Measurements from ENCODE around the gene DAPK1.

Gene DAPK1

GRCh38 chr9:87558606-87559190 lies 61.0 kb downstream of the DAPK1 start:
- in situ Hi-C loops (cut with MboI; ENCODE audit: low pct_unique_long_range_greater_than_20kb, low sequenced_read_pairs), result no loop called here
- no peak for DNase-seq

- DNase-seq, result no peak
- in situ Hi-C loops (cut with MboI; ENCODE audit: low pct_unique_long_range_greater_than_20kb, low sequenced_read_pairs), result no loop called here
Measured at GRCh38 chr9:87562062-87562461, 64.4 kb downstream of the DAPK1 start.

- in situ Hi-C loops (cut with MboI; ENCODE audit: low pct_unique_long_range_greater_than_20kb, low sequenced_read_pairs), result no loop called here
- no peak for DNase-seq
Measured at GRCh38 chr9:87562530-87563170, 65.0 kb downstream of the DAPK1 start.

DNA sequence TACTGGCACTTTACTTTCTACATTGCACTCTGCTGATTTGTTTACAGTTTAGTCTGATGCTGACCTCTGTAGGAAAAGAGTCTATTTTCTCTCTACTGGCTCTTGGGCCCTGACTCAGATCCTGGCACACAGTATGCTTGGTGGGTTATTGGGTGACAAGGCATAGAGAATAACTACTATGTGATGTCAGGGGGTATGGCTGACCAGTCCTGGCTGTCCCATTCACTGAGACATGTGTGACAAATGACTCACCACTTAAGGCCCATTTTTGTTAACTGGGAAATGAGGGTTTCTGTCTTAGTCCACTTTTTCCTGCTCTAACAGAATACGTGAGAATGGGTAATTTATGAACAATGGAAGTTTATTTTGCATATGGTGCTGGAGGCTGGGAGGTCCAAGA lies 66.4 kb downstream of the DAPK1 start:
- DNase-seq, result no peak
- in situ Hi-C loops (cut with MboI; ENCODE audit: low pct_unique_long_range_greater_than_20kb, low sequenced_read_pairs), result no loop called here

DNA sequence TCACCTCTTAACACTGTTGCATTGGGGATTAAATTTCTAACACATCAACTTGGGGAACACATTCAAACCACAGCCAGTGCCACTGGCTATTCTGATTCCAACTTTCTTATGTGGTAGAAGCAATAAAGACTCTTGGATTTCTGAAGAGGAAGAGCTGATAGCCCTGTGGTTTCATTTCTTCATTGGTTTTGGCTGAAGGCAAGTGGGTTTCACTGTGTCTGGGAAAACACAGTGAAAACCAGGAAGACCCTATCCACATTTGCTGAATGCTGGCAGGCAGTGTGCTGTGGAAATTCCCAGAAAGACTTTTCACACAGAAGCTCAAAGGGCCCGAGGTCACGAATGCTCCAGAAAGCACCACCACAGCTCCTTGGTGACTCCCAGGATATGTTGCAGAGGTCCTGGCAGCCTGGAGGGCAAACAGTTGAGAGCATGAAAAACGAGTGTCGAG lies 67.1 kb downstream of the DAPK1 start:
- in situ Hi-C loops (cut with MboI; ENCODE audit: low pct_unique_long_range_greater_than_20kb, low sequenced_read_pairs), result no loop called here
- no peak for DNase-seq

DNA sequence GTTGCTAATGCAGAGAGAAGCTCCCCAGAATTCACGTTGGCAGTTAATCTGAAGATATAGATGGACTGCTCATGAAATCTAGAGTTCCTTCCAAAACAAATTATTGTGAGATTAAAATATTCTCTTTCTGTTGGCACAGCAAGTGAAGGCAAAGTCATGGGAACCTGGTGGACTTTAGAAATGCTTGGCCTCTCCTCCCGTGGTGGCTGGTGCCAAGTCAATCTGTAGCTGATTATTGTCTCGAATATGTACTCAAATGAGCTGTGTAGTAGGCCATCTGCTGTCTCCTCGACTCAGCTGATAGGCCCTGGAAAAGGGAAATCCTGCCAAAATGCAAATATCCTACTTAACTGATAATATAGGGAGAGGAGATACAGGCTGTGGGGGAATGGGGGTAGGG lies 69.3 kb downstream of the DAPK1 start:
- DNase-seq, result no peak
- in situ Hi-C loops (cut with MboI; ENCODE audit: low pct_unique_long_range_greater_than_20kb, low sequenced_read_pairs), result no loop called here

DNA sequence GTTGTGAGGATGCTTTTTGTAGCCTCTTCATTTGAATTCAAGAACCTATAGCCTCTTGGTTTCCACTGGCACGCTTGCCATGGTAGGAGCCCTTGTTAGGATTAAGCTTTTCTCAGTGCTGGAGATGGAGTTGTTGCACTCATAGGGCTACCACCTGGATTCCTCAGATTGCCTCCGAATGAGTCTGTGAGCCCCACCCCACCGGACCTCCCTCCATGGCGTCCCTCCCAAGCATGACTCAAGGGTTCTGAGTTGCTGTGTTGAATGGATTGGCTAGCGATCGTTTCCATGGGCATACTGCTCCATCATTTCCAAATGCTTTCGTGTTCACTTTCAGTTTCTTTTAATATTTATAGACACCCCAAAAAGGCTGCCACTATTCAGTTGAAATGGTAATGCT lies 69.9 kb downstream of the DAPK1 start:
- in situ Hi-C loops (cut with MboI; ENCODE audit: low pct_unique_long_range_greater_than_20kb, low sequenced_read_pairs), result no loop called here
- no peak for DNase-seq

- DNase-seq, result no peak
- in situ Hi-C loops (cut with MboI; ENCODE audit: low pct_unique_long_range_greater_than_20kb, low sequenced_read_pairs), result no loop called here
Measured at GRCh38 chr9:87567983-87568382, 70.3 kb downstream of the DAPK1 start.

GRCh38 chr9:87568401-87568800 lies 70.7 kb downstream of the DAPK1 start:
- DNase-seq, result no peak
- in situ Hi-C loops (cut with MboI; ENCODE audit: low pct_unique_long_range_greater_than_20kb, low sequenced_read_pairs), result no loop called here

DNA sequence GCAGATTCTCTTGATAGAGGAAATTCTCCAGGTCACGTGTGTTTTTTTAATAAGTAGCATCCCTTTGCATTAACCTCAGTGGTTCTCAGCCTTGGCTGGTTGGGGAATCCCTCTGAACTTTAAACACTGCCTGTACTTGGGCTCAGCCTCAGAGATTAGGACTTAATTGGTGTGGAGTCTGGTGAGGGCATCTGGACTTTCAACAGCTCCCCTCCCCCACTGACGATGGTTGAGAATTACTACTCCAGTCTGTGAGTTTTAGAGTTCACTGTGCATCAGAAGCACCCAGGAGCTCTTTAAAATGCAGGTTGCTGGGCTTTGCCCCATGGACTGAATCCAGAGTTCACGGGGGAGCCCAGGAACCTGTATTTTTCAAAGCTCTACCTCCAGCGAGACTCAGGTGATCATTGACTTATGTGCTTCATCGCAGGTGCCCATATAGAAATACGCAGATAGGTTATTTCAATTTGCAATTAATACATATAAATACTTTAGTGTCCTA lies 71.4 kb downstream of the DAPK1 start:
- DNase-seq, result no peak
- in situ Hi-C loops (cut with MboI; ENCODE audit: low pct_unique_long_range_greater_than_20kb, low sequenced_read_pairs), result no loop called here

GRCh38 chr9:87569518-87569917 lies 71.9 kb downstream of the DAPK1 start:
- in situ Hi-C loops (cut with MboI; ENCODE audit: low pct_unique_long_range_greater_than_20kb, low sequenced_read_pairs), result no loop called here
- no peak for DNase-seq

- in situ Hi-C loops (cut with MboI; ENCODE audit: low pct_unique_long_range_greater_than_20kb, low sequenced_read_pairs), result no loop called here
- DNase-seq, result no peak
Measured at GRCh38 chr9:87570000-87570908, 72.6 kb downstream of the DAPK1 start.

DNA sequence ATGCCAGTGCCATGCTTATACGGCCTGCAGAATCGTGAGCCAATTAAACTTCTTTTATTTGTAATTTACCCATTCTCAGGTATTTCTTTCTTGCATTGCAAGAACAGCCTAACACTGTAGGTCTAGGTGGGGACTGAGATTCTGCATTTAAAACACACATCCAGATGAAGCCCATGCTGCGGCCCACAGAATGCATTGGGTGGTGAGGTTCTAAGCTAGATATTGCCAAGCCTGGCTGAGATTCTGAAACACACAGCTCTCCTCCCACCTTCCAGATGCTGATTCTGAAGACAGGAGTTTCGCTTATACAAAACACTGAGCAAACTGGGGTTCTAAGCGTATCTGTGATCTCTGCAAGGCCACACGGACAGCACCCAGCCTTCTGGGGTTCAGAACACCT lies 75.1 kb downstream of the DAPK1 start:
- DNase-seq, result no peak
- in situ Hi-C loops (cut with MboI; ENCODE audit: low pct_unique_long_range_greater_than_20kb, low sequenced_read_pairs), result no loop called here

- in situ Hi-C loops (cut with MboI; ENCODE audit: low pct_unique_long_range_greater_than_20kb, low sequenced_read_pairs), result no loop called here
- no peak for DNase-seq
Measured at GRCh38 chr9:87573841-87574342, 76.2 kb downstream of the DAPK1 start.

DNA sequence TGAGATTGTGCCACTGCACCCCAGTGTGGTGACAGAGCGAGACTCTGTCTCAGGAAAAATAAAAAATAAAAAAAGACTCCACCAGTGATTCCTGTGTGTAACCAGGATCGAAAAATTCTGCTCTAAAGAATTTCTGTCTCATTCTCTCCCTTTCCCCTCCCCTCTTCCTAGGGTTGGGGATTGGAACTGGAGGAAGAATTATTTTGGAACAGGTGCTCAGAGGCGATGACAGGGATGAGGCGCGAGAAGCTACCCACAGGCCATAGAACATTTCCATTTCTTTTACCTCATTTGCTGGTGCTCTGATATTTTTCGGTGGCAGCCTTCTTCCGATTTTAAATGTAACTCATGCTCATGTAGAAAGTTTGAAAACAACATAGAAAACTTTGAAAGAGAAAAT lies 80.1 kb downstream of the DAPK1 start:
- DNase-seq, result no peak
- in situ Hi-C loops (cut with MboI; ENCODE audit: low pct_unique_long_range_greater_than_20kb, low sequenced_read_pairs), result no loop called here

DNA sequence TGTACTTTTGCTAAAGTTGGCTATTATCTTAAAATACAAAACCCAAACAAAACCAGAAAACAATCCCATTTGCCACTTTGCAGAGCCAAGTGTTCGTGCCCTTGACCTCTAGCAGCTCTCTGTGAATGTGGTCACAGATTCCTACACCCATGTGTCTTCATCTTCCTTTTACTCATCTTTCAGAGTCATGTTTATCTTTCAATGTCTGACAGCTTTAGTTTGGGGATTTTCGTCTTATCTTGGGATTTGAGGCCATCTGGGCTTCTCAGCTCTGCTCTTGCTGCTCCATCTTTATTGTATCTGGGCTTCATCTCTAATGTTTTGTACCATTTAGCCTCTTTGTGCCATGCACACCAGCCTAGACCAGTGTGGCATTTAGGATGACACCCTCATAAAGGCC lies 81.0 kb downstream of the DAPK1 start:
- in situ Hi-C loops (cut with MboI; ENCODE audit: low pct_unique_long_range_greater_than_20kb, low sequenced_read_pairs), result no loop called here
- DNase-seq, result no peak

DNA sequence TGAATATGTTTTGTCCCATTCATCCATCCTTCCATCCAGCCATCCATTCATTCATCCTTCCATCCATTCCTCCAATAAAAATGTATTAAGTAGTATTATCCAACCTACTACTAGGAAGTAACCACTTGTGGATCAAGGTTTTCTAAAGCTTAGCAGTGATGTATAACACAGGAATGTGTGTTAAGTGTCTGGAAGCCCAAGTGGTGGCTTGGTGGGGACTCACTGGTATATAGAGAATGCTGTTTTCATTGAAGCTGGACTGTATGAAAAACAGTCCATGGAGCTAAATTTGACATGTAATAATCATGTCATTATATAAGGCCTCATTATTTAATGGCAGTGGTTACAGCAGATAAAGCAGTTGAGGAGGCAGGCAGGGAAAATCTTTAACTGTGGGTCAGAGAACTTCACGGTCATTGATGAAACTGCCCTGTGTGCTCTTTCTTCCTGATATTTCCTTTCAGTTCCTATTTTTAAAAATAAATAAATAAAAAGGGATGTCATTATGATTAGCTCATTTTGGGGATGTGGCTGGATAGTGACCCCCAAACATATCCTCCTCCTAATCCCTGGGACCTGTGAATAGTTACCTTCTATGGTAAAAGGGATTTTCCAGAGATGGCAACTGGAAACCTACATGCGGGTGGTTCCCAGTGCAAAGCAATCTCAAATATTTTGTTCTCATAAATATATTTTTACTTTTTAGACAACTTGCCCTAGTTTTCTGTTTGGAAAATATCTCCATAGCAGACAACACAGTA lies 82.3 kb downstream of the DAPK1 start:
- no peak for DNase-seq
- in situ Hi-C loops (cut with MboI; ENCODE audit: low pct_unique_long_range_greater_than_20kb, low sequenced_read_pairs), result no loop called here

DNA sequence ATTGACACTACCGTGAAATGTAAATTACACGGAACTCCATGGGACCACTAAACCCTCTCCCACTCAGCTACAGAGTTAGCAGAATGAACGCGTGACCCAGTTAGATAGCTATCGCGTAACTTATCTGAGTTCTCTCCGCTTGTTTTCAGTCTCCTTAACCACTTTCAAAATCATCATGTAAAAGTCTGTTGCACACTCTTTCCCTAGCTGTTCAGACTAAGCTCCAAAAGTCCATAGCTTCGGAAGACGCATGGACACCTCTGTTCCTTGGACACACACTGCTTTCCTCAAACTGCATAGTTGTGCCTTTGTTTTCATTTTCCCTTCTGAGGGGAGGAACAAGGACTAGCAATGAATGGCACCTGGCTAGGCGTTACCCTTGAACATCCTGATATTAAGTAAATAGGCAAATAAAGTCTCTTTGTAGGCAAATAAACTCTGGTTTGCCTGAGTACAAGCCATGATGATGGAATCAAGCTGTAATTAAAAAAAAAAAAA lies 83.3 kb downstream of the DAPK1 start:
- in situ Hi-C loops (cut with MboI; ENCODE audit: low pct_unique_long_range_greater_than_20kb, low sequenced_read_pairs), result no loop called here

GRCh38 chr9:87581513-87581912 lies 83.8 kb downstream of the DAPK1 start:
- in situ Hi-C loops (cut with MboI; ENCODE audit: low pct_unique_long_range_greater_than_20kb, low sequenced_read_pairs), result no loop called here
- DNase-seq, result peak; percentile 27

More for the DNA sequence above, 83.3 kb downstream of the DAPK1 start:
- DNase-seq, result no peak
